Caco-2 (cell line): ENCODE measurements around the gene FMN1. TPM values are rescaled to one million over a fixed set of nuclear protein-coding genes. Genes with fewer than 3 reads are reported as not detected.

ENCODE experiments used
- BruUV-seq: library from RNA; stranded (reverse); fragments of 400-500 nt; replicated peaks from 2 replicates; lab custom pipeline; 2021; lab: Mats Ljungman, UMichigan
- CTCF ChIA-PET: fragments of 300-600 bp; sonication (Branson Sonifier 250); formaldehyde crosslinking; loops from one replicate; lab custom pipeline; 2022; ENCODE audit warnings: antibody characterized with exemption; lab: Charles Lee
- POLR2A ChIA-PET: fragments of 300-600 bp; sonication (Branson Sonifier 250); formaldehyde crosslinking; loops from one replicate; lab custom pipeline; 2022; ENCODE audit warnings: antibody characterized with exemption; lab: Charles Lee
- DNase-seq, 2 experiments: peaks; one replicate each; pipeline versions ENCODE4 v3.0.0 to v3.0.0-alpha.2; 2020 to 2022
- H3K27me3 ChIP-seq: replicated peaks from 2 replicates; pipeline ENCODE4 v1.6.0; 2011; ENCODE audit warnings: low read length; ENCODE audit not compliant: control insufficient read depth, insufficient read depth
- H3K36me3 ChIP-seq: 2 replicates; pipeline ENCODE4 v1.5.1; 2011; ENCODE audit warnings: low read length; ENCODE audit not compliant: control insufficient read depth, insufficient read depth
- H3K4me1 ChIP-seq: fragments of 250-450 bp; sonication (Bioruptor Pico); 2 replicates; pipeline ENCODE4 v1.5.1; 2020; ENCODE audit warnings: mild to moderate bottlenecking
- H3K4me3 ChIP-seq: 2 replicates; pipeline ENCODE4 v1.5.1; 2011; ENCODE audit warnings: low read depth, mild to moderate bottlenecking, control low read depth, low read length
- H3K9me3 ChIP-seq: fragments of 250-450 bp; sonication (Bioruptor Pico); 2 replicates; pipeline ENCODE4 v1.5.1; 2020; ENCODE audit warnings: mild to moderate bottlenecking, moderate library complexity
- H3K27ac Mint-ChIP-seq: one replicate; pipeline ENCODE4 v1.8.0; 2022; ENCODE audit warnings: mixed read lengths; ENCODE audit not compliant: unreplicated experiment
- H3K27me3 Mint-ChIP-seq: one replicate; pipeline ENCODE4 v1.8.0; 2022; ENCODE audit warnings: mixed read lengths; ENCODE audit not compliant: insufficient read depth, unreplicated experiment
- H3K36me3 Mint-ChIP-seq: one replicate; pipeline ENCODE4 v1.8.0; 2022; ENCODE audit warnings: mild to moderate bottlenecking, mixed read lengths; ENCODE audit not compliant: insufficient read depth, unreplicated experiment
- H3K4me1 Mint-ChIP-seq: one replicate; pipeline ENCODE4 v1.8.0; 2022; ENCODE audit warnings: low read depth, mixed read lengths; ENCODE audit not compliant: unreplicated experiment
- H3K4me3 Mint-ChIP-seq: one replicate; pipeline ENCODE4 v1.8.0; 2022; ENCODE audit warnings: mild to moderate bottlenecking, moderate library complexity, mixed read lengths; ENCODE audit not compliant: unreplicated experiment
- H3K9me3 Mint-ChIP-seq: one replicate; pipeline ENCODE4 v1.8.0; 2022; ENCODE audit warnings: mixed read lengths; ENCODE audit not compliant: unreplicated experiment
- CTCF ChIP-seq, 2 experiments: fragments of 200-600 bp in 1 of 2; IDR thresholded peaks; 1 replicate in 1 of 2; 2 replicates in 1 of 2; pipeline versions ENCODE4 v1.5.1 to v1.8.0; 2011 to 2022; ENCODE audit warnings: antibody characterized with exemption in 1 of 2, control low read depth in 1 of 2, inconsistent platforms in 1 of 2, low read depth in 1 of 2, low read length in 1 of 2, mild to moderate bottlenecking in 1 of 2, moderate library complexity in 1 of 2; ENCODE audit not compliant: insufficient read depth in 1 of 2, severe bottlenecking in 1 of 2, unreplicated experiment in 1 of 2
- intact Hi-C: fragments of 100-400 bp; cut with micrococcal nuclease; formaldehyde crosslinking; loops from one replicate; pipeline ENCODE4 v1.10.0; 2022; ENCODE audit not compliant: unreplicated experiment
- total RNA-seq: library from RNA; stranded (reverse); gene quantifications from 2 replicates; pipeline ENCODE4 v1.2.3, GENCODE V29; 2022

The FMN1 gene
- total RNA-seq, 1 experiment from 2014 or later = 1.6 TPM

DNA sequence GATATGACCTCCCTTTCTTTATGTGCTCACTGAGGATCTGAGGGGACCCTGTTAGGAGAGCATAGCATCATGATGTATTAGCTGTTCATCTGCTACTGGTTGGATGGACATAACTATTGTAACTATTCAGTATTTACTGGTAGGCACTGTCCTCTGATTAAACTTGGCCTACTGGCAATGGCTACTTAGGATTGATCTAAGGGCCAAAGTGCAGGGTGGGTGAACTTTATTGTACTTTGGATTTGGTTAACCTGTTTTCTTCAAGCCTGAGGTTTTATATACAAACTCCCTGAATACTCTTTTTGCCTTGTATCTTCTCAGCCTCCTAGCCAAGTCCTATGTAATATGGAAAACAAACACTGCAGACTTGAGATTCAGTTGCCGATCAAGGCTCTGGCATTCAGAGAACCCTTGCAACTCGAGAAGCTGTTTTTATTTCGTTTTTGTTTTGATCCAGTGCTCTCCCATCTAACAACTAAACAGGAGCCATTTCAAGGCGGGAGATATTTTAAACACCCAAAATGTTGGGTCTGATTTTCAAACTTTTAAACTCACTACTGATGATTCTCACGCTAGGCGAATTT lies 461.8 kb downstream of the FMN1 start:
- BruUV-seq = no TSS peak
- POLR2A ChIA-PET = no interaction called here
- Histone ChIP-seq H3K36me3 (no peaks in the 10 kb centered on the region), H3K27me3 (no peaks in the 10 kb centered on the region), H3K9me3 (no peaks in the 10 kb centered on the region), H3K4me1 (no peaks in the 10 kb centered on the region), H3K4me3 (no peak overlapping the region)
- no peak for DNase-seq
- H3K4me1 Mint-ChIP-seq = no peaks in the 10 kb centered on the region
- no peak overlapping the region for H3K27ac Mint-ChIP-seq
- no peak overlapping the region for H3K4me3 Mint-ChIP-seq
- no peak for TF ChIP-seq CTCF (IDR thresholded peaks at IDR 0.05; ENCODE audit: insufficient read depth in 1 of 2, low read depth in 1 of 2, low read length in 1 of 2, severe bottlenecking in 1 of 2, unreplicated experiment in 1 of 2)
- CTCF ChIA-PET = no interaction called here
- H3K9me3 Mint-ChIP-seq = no peaks in the 10 kb centered on the region
- H3K27me3 Mint-ChIP-seq = peaks cover 4% of the 10 kb centered on the region
- H3K36me3 Mint-ChIP-seq = no peaks in the 10 kb centered on the region
- intact Hi-C loops = no loop called here

DNA sequence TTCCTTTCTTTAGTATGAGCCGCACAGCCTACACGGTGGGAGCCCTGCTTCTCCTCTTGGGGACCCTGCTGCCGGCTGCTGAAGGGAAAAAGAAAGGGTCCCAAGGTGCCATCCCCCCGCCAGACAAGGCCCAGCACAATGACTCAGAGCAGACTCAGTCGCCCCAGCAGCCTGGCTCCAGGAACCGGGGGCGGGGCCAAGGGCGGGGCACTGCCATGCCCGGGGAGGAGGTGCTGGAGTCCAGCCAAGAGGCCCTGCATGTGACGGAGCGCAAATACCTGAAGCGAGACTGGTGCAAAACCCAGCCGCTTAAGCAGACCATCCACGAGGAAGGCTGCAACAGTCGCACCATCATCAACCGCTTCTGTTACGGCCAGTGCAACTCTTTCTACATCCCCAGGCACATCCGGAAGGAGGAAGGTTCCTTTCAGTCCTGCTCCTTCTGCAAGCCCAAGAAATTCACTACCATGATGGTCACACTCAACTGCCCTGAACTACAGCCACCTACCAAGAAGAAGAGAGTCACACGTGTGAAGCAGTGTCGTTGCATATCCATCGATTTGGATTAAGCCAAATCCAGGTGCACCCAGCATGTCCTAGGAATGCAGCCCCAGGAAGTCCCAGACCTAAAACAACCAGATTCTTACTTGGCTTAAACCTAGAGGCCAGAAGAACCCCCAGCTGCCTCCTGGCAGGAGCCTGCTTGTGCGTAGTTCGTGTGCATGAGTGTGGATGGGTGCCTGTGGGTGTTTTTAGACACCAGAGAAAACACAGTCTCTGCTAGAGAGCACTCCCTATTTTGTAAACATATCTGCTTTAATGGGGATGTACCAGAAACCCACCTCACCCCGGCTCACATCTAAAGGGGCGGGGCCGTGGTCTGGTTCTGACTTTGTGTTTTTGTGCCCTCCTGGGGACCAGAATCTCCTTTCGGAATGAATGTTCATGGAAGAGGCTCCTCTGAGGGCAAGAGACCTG lies 463.5 kb downstream of the FMN1 start:
- ChIA-PET POLR2A (no interaction called here), CTCF (no interaction called here)
- Histone ChIP-seq H3K4me1 (no peaks in the 10 kb centered on the region), H3K9me3 (no peaks in the 10 kb centered on the region), H3K36me3 (no peaks in the 10 kb centered on the region), H3K27me3 (no peaks in the 10 kb centered on the region), H3K4me3 (no peak overlapping the region)
- Mint-ChIP-seq H3K27ac (no peak overlapping the region), H3K36me3 (no peaks in the 10 kb centered on the region), H3K9me3 (no peaks in the 10 kb centered on the region), H3K4me3 (no peak overlapping the region), H3K27me3 (peaks cover 7% of the 10 kb centered on the region), H3K4me1 (no peaks in the 10 kb centered on the region)
- no peak for TF ChIP-seq CTCF (IDR thresholded peaks at IDR 0.05; ENCODE audit: insufficient read depth in 1 of 2, low read depth in 1 of 2, low read length in 1 of 2, severe bottlenecking in 1 of 2, unreplicated experiment in 1 of 2)
- DNase-seq = no peak
- intact Hi-C loops = no loop called here
- no TSS peak for BruUV-seq

DNA sequence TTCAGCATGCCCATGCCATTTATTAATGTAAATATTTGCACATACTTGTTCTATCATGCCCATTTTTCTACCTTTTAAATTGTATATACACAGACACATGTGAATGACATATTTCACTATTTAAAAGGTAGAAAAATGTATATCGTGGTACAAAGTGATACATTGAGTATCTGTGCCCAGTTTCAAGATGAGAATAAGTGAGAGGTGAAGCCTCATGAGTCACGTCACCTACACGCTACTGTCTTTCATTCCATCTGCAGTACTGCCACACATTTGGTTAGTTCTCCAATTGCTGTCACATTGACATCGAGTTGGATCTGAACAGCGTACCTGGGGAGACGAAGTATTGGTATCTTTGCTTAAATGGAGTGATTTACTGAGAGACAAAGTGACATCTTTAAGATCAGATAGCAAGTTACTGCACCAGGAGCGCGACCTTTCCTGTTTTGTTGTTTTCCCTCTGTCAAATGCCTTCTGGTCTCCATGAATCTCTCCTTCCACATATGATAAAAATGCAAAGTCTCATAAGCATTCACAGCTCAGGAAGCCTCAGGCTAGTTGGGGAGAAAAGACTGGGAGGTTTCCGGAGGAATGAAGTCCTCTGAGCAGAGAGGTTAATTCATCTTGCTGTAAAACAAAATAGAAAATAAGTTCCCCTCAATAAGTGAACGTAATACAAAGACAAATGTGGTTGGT lies 464.7 kb downstream of the FMN1 start:
- Mint-ChIP-seq H3K27me3 (peaks cover 7% of the 10 kb centered on the region), H3K9me3 (no peaks in the 10 kb centered on the region), H3K4me3 (no peak overlapping the region), H3K27ac (no peak overlapping the region), H3K4me1 (no peaks in the 10 kb centered on the region), H3K36me3 (no peaks in the 10 kb centered on the region)
- POLR2A ChIA-PET = no interaction called here
- H3K36me3 ChIP-seq = no peaks in the 10 kb centered on the region
- intact Hi-C loops = no loop called here
- CTCF ChIA-PET = no interaction called here
- BruUV-seq = no TSS peak
- H3K27me3 ChIP-seq = no peaks in the 10 kb centered on the region
- DNase-seq = no peak
- no peak overlapping the region for H3K4me3 ChIP-seq
- H3K4me1 ChIP-seq = no peaks in the 10 kb centered on the region
- no peak for TF ChIP-seq CTCF (IDR thresholded peaks at IDR 0.05; ENCODE audit: insufficient read depth in 1 of 2, low read depth in 1 of 2, low read length in 1 of 2, severe bottlenecking in 1 of 2, unreplicated experiment in 1 of 2)
- H3K9me3 ChIP-seq = no peaks in the 10 kb centered on the region
